Ovary (tissue), 10 donors: ENCODE results near the gene NT5C2. TPM values are rescaled to one million over a fixed set of nuclear protein-coding genes. Genes with fewer than 3 reads are reported as not detected.

Experiments
- DNase-seq, 5 donors: peaks; one replicate each; pipeline ENCODE4 v3.0.0-alpha.2; 2019 to 2020
- H3K27ac ChIP-seq, 2 donors: fragments of 200-600 bp; one replicate each; pipeline versions ENCODE4 v1.5.1 to v1.8.0; 2019 to 2022
- H3K27me3 ChIP-seq: fragments of 200-600 bp; one replicate; pipeline ENCODE4 v1.8.0; 2022
- H3K36me3 ChIP-seq: fragments of 200-600 bp; sonication (generic); one replicate; pipeline ENCODE4 v1.5.1; 2019
- H3K4me1 ChIP-seq: one replicate; pipeline ENCODE4 v1.8.1; 2013; ENCODE audit warnings: mild to moderate bottlenecking, moderate library complexity; ENCODE audit not compliant: insufficient read depth
- H3K4me3 ChIP-seq: fragments of 200-600 bp; sonication (generic); one replicate; pipeline ENCODE4 v1.5.1; 2017
- H3K9me3 ChIP-seq, 2 donors: fragments of 200-600 bp in 1 of 2; sonication (generic) in 1 of 2; one replicate each; pipeline versions ENCODE4 v1.5.1 to v1.8.1; 2013 to 2019; ENCODE audit warnings: mild to moderate bottlenecking in 1 of 2, moderate library complexity in 1 of 2
- CTCF ChIP-seq, 3 donors: fragments of 450-650 bp in 2 of 3; fragments of 200-600 bp in 1 of 3; IDR thresholded peaks; one replicate each; pipeline versions ENCODE4 v1.5.1 to v1.8.0; 2016 to 2022; ENCODE audit warnings: antibody characterized with exemption in 3 of 3, mild to moderate bottlenecking in 1 of 3
- EP300 ChIP-seq: sonication (generic); formaldehyde crosslinking; IDR thresholded peaks from one replicate; pipeline ENCODE4 v1.6.1; 2017; ENCODE audit warnings: antibody characterized with exemption
- POLR2A ChIP-seq: fragments of 450-650 bp; IDR thresholded peaks from one replicate; pipeline ENCODE4 v1.6.1; 2017; ENCODE audit warnings: antibody characterized with exemption, mild to moderate bottlenecking, moderate library complexity
- WGBS, 3 donors: extraction: QIAGEN DNeasy Blood & Tissue Kit in 1 of 3; methylation state at CpG; one replicate each; pipeline versions ENCODE4 v1.1.5 to v1.1.7; 2013 to 2017; 5-methylcytosine and 5-hydroxymethylcytosine counted together
- intact Hi-C, 4 donors: fragments of 100-400 bp; cut with DNase I; formaldehyde crosslinking; loops; one replicate each; pipeline versions ENCODE4 v1.11.0 to v1.15.1; 2022 to 2023
- long read RNA-seq, 3 donors: library from polyadenylated mRNA in 2 of 3; unstranded in 2 of 3; transcript quantifications; one replicate each; pipeline ENCODE4 v2.0.0 and lab custom pipeline, GENCODE V29; 2021 to 2026
- polyA plus RNA-seq, 2 donors: library from polyadenylated mRNA; stranded (reverse); fragments of 200-250 nt in 1 of 2; fragments of 350-450 nt in 1 of 2; fragmentation: Illumina TruSeq in 1 of 2; extraction: RNeasy Lipid Tissue Mini Kit (QIAGEN cat#74804) in 1 of 2; gene quantifications; one replicate each; pipeline ENCODE4 v1.2.3, GENCODE V29; 2013 to 2014
- total RNA-seq, 7 donors: library from RNA; depleted of rRNA in 2 of 7; stranded (reverse); fragments of >200 nt in 2 of 7; fragmentation: NEBNext Ultra II Directional in 3 of 7; extraction: Animal tissue kit (Norgen Biotek cat#: 25700) in 3 of 7; gene quantifications; one replicate each; pipeline versions ENCODE4 v1.1.0 to v1.2.4, GENCODE V29; 2016 to 2023
- donor health status: DM: no; HTN: no; CAD: no; lungs with moderate emphysema.
- donor health status: DM: no; HTN: no; CAD: no.
- donor health status: Bipolar disorder and iron deficiency.
- donor health status: DM: yes; HTN: yes; CAD: no.
- donor health status: DM: no; HTN: no; CAD: no.
- donor health status: DM: yes; HTN: yes; CAD: no.

Gene NT5C2
- total RNA-seq (10 to 100 TPM; 57.8 to 88.5 (median 62.0) TPM), polyA plus RNA-seq (10 to 100 TPM; 49.1 to 92.3 TPM)
- long read RNA-seq, donor 1, partial matches to known transcripts, result 8 of 49 reads
- long read RNA-seq, donor 1, other reads (novel, unspliced or antisense), result 39 of 49 reads
- long read RNA-seq, donor 2, transcript NT5C2-201 (18 exons, 3,435 nt), result major isoform, 6 of 7 reads
- long read RNA-seq, donor 2, partial matches to known transcripts, result 0 of 7 reads
- long read RNA-seq, donor 2, other reads (novel, unspliced or antisense), result 0 of 7 reads
- long read RNA-seq, donor 3, transcript NT5C2-201 (18 exons, 3,435 nt), result major isoform, 14 of 91 reads
- long read RNA-seq, donor 3, partial matches to known transcripts, result 7 of 91 reads
- long read RNA-seq, donor 3, other reads (novel, unspliced or antisense), result 69 of 91 reads

GRCh38 chr10:103193107-103193819 lies at the start of gene NT5C2:
Gene NT5C2, minus strand, starts transcription at chr10:103193272. Its CDS starts 18,314 bp downstream, at chr10:103174958.
- WGBS, 3 donors, result 3 to 9% (median 5%) methylated on average over 25 to 62 of the region's 62 CpGs
- Histone ChIP-seq H3K4me3 (peak within 1 kb of the TSS; percentile 86), H3K9me3 (no peaks in the 10 kb centered on the region), H3K36me3 (no peaks in the 10 kb centered on the region), H3K27me3 (no peaks in the 10 kb centered on the region), H3K27ac (peak within 1 kb of the TSS; percentile 80 to 88), H3K4me1 (peaks cover 13% of the 10 kb centered on the region)
- TF ChIP-seq EP300 (no peak), CTCF (IDR thresholded peaks at IDR 0.05) (no peak), POLR2A (no peak)
- intact Hi-C loops, result no loop called here
- peak; percentile 75 to 87 (median 83) for DNase-seq

GRCh38 chr10:103241262-103242011 lies 48.4 kb upstream of the NT5C2 start:
- Histone ChIP-seq H3K27me3 (no peaks in the 10 kb centered on the region), H3K4me1 (peaks cover 3% of the 10 kb centered on the region), H3K36me3 (no peaks in the 10 kb centered on the region), H3K27ac (no peak overlapping the region), H3K9me3 (no peaks in the 10 kb centered on the region), H3K4me3 (no peak overlapping the region)
- 72 to 74% (median 73%) methylated on average over 7 of the region's 7 CpGs for WGBS, 3 donors
- intact Hi-C loops, result loop anchor here in 3 of 4 donors (10.0 kb wide), 3 partner anchors 167 to 407 kb away; partner anchors contain the start of genes CNNM2 (in 2 of the 3) and CYP17A1 (in 1 of the 3)
- DNase-seq, result no peak
- TF ChIP-seq POLR2A, result no peak
- no peak for TF ChIP-seq EP300
- no peak for TF ChIP-seq CTCF (IDR thresholded peaks at IDR 0.05)

GRCh38 chr10:103238506-103239252 lies 45.6 kb upstream of the NT5C2 start:
- H3K36me3 ChIP-seq, result no peaks in the 10 kb centered on the region
- 29 to 40% (median 32%) methylated on average over 11 of the region's 11 CpGs for WGBS, 3 donors
- intact Hi-C loops, result no loop called here

More at GRCh38 chr10:103238506-103239252, 45.6 kb upstream of the NT5C2 start:
- Histone ChIP-seq H3K4me3 (no peak overlapping the region), H3K27ac (no peak overlapping the region), H3K4me1 (peaks cover 3% of the 10 kb centered on the region), H3K9me3 (no peaks in the 10 kb centered on the region), H3K27me3 (no peaks in the 10 kb centered on the region)
- DNase-seq, result peak in 2 of 5 donors; percentile 10 to 45
- TF ChIP-seq POLR2A, result no peak
- no peak for TF ChIP-seq CTCF (IDR thresholded peaks at IDR 0.05)
- TF ChIP-seq EP300, result no peak
